ENCODE measurements around the gene KRTAP1-3.
"Not testable (repeated sequence)": the region's sequence is repeated elsewhere in the genome, so short reads cannot be mapped to it uniquely, and the experiment has no call there.

KRTAP1-3 gene

GRCh38 chr17:41010441-41010840, 24.2 kb downstream of the KRTAP1-3 start:
- no peak for DNase-seq (ENCODE audit: low spot score)

GRCh38 chr17:41009936-41010335, 24.7 kb downstream of the KRTAP1-3 start:
- DNase-seq (ENCODE audit: low spot score), result no peak

GRCh38 chr17:41009301-41009760, 25.3 kb downstream of the KRTAP1-3 start:
- no peak for DNase-seq (ENCODE audit: low spot score)

DNA sequence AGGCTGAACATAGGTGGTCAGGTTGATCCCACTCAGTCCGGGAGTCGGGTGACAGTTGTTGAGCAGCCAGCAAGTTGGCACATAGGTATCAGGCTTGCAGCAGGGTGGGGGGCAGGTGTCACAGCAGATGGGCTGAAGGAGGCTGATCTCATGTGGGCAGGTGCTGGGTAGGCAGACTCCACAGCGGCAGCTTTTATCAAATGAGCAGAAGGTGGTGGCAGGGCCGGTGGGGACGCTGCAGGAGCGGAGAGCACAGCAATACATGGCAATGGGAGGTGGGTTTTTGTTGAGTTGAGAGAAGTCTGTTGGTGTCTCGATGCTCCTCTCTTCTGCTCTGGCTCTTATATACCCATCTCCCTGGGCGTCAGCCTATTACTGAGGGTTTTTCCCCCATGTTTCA, 25.9 kb downstream of the KRTAP1-3 start, which contains the start of gene KRTAP3-1:
KRTAP3-1 (minus strand) TSS at position 318 of the 400 bp plus-strand sequence; CDS start at position 264, 54 bp downstream.
- DNase-seq (ENCODE audit: low spot score), result no peak

GRCh38 chr17:41004397-41004796, 30.3 kb downstream of the KRTAP1-3 start:
- DNase-seq (ENCODE audit: low spot score), result no peak

DNA sequence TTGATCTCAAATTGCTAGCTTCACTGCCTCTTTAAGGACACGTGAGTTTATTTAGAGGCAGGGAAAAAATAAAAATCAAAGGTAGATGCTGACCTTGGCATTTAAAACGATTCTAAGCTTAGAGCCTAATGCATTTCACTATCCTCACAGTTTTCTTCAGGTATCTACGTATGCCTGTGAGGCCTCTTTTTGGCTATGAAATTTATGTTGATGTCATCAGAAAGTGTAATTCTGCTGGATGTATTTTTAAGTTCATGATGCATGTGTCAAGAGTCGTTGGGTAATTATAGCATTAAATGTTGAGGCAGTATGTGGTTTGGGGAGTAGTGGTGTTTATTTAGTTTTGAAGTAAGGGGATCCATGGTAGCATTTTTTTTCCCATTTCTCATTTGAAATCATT, 30.7 kb downstream of the KRTAP1-3 start:
- no peak for DNase-seq (ENCODE audit: low spot score)

DNA sequence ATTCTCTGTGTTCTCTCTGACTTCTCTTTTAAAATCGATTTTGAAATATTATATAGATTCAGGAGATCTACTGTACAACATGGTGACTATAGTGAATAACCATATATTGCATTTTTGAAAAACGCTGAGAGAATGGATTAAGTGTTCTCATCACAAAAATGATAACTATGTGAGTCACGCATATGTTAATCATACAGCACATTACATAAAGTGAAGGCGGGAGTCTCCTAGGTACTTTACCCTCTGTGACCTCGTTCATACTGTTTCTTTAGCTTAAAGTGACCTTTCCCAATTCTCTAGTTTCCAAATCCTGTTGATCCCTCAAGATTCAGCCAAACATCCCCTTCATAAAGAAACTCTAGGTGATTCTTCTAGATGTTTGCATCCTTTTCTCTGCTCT, 31.9 kb downstream of the KRTAP1-3 start:
- no peak for DNase-seq (ENCODE audit: low spot score)

DNA sequence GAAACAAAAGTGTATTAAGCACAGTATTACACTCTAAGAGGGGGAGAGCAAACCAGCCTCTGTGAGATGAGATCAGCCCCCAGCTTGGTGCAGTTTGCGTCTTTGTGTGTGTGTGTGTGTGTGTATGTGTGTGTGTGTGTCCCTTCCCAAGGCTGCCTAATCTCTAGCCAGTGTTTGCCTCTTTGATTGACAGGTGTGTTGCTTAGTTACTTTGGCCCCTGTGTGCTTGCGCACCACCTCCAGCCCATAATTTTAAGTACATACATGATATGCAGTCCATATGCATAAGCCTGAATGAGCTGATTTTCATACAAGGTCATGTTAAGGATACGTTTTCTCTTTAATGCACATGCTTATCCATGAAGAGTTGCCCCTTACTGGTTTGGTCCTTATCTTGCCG, 32.9 kb downstream of the KRTAP1-3 start:
- no peak for DNase-seq (ENCODE audit: low spot score)

DNA sequence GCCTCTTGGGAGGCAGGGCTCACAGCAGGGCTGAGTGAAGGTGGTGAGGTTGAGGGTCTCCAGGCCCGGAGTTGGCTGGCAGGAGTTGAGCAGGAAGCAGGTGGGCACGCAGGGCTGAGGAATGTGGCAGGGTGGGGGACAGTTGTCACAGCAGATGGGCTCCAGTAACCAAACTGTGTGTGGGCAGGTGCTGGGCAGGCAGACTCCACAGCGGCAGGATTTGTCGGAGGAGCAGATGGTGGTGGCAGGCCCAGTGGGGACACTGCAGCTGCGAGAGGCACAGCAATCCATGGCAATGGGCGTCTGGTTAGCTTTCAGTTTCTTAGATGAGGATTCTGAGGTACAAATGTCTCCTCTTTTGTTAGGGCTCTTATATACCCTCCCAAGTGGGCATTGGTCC, 35.1 kb downstream of the KRTAP1-3 start, which contains the start of gene KRTAP3-2:
KRTAP3-2 (minus strand) TSS at position 344 of the 400 bp plus-strand sequence; CDS start at position 291, 53 bp downstream.
- not testable (repeated sequence) for DNase-seq (ENCODE audit: low spot score)

DNA sequence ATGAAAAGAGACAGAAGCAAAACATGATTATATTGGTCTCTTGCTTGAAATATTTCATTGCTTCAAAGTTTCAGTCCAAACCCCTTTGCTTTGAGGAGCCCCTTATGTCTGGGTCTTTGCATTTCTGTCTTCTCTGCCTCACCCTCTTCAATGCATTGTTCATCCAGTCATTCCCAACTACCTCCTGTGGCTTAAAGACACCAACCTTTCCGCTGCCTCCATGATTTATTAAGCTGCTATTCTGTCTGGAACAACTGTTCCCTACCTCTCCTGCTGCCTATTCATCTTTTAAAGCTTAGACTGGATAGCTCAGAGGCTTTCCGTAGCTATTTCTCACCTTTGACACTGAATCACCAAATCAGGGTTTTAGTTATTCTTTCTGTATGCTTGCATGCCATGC, 37.3 kb downstream of the KRTAP1-3 start:
- no peak for DNase-seq (ENCODE audit: low spot score)

DNA sequence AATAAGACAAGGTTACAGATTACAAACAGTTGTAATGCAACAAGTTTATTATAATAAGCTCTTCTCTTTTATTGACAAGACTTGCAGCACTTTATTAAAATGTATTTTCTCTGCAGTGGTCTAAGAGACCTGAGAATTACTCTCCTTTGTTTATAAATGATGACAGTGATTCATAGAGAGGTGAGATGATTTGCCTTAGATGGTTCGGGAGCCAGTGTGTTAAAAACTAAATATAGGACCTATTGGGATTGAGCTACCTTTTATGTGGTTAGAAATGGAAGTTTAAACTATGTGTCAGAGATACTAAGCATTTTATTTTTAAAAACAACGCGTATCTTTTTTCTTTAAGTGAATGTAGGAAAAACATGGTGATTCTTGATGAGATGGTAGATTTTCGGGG, 37.8 kb downstream of the KRTAP1-3 start:
- DNase-seq (ENCODE audit: low spot score), result no peak

DNA sequence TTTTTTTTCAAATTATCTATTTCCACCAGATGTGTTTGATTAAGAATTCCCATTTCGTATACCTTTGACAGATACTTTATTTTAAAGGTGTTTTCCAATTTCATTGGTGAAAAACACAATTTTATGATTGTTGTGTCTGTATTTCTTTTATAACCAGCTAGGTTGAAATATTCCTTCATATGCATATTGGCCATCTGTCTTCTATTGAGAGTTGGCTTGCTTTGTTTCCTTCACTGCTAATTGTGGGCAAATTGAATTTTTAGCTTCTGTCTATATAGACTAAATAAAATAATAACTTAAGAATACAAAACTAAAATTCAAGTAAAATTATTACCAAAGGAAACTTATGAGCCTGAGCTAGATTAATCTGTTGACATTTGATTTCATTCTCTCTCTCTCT, 39.6 kb downstream of the KRTAP1-3 start:
- DNase-seq (ENCODE audit: low spot score), result no peak

- no peak for DNase-seq (ENCODE audit: low spot score)
Observed at GRCh38 chr17:40993839-40994238, 40.8 kb downstream of the KRTAP1-3 start, which contains the start of gene KRTAP3-3. TSS of gene KRTAP3-3 (minus strand) at chr17:40994164. CDS start at chr17:40994097, 67 bp downstream.

DNA sequence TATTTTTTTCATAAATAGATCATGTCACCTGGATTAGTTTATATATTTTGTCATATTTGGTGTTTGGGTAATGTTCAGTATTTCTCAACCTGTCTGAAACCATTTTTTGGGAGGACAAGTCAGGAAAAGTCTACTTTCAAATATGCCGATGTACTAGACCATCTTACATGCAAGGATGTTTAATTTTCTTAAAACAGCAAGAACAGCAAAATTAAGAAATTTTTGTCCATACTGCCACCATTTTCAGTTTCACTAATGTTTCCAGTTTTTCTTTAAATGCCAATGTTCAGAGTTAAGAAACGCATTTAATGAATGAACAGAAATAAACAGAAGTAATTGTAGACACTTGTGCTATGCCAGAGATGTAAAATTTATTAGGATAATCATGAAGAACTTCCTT, 41.6 kb downstream of the KRTAP1-3 start:
- DNase-seq (ENCODE audit: low spot score), result no peak

DNA sequence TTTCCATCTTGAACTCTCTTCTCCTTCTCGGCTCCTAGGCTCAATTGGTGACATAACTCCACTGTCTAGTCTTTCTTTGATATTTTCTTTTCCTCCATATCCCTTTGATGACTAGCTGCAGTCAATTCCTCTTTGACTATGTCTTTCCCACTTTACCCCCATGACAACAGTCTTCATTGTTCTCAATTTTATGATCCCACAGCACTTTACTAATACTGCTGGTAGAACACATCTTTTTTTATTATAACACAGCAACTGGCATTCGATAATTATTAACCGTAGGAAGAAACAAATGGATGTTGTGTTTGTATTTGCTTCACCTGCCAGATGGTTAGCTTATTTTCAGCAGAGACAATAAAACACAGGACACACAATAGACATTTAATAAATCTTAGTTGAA, 42.0 kb downstream of the KRTAP1-3 start:
- DNase-seq (ENCODE audit: low spot score), result no peak

DNA sequence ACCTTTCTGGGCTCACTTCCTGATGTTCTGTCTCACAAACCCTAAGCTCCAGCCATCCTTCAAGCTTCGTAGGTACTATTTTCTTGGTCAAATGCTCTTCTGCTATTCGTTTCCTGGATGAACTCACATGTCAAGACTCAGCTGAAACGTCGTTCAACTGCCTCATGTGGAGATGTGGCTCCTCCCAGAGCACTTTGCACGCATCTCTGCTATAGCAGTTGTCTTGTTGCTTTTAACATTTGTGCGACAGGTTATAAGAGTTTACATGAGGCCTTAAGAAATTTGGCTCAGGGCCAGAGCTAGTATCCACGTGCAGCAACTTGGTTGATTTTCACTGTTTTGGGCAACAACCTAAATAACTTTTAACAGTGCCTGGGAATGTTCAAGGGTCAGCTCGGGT, 47.8 kb downstream of the KRTAP1-3 start:
- no peak for DNase-seq (ENCODE audit: low spot score)

GRCh38 chr17:40984226-40984625, 50.4 kb downstream of the KRTAP1-3 start, which contains the start of gene KRT40:
TSS of gene KRT40 (minus strand) at chr17:40984326. CDS start at chr17:40984273, 53 bp downstream.
- no peak for DNase-seq (ENCODE audit: low spot score)

All from hematopoietic multipotent progenitor cell treated with erythropoietin and hydrocortisone succinate and interleukin-3 and kit ligand, for 15 days (in vitro differentiated cells).